B cell (primary cell): ENCODE data around the gene CPPED1.

ENCODE experiments used
- CTCF ChIP-seq: fragments of 200-600 bp; IDR thresholded peaks from one replicate; pipeline ENCODE4 v1.8.0; 2022; ENCODE audit warnings: antibody characterized with exemption, mild to moderate bottlenecking
- EZH2 ChIP-seq: IDR thresholded peaks from 2 replicates; pipeline ENCODE4 v1.6.1; 2012; ENCODE audit warnings: borderline replicate concordance, low read depth, mild to moderate bottlenecking, moderate library complexity, low read length; ENCODE audit not compliant: insufficient read depth, poor library complexity, severe bottlenecking

- TF ChIP-seq CTCF (no peak), EZH2 (no peak)
Measured at GRCh38 chr16:12767897-12768296, 35.8 kb downstream of the CPPED1 start.
